Activated T-cell treated with anti-CD3 and anti-CD28 coated beads for 48 hours (primary cell): ENCODE results near the gene ZMYND10.
A peak's percentile ranks its signal among the peaks of the same experiment; 100 is the strongest.

Experiments
- DNase-seq: peaks from one replicate; pipeline ENCODE4 v3.0.0-alpha.2; 2020; ENCODE audit warnings: low read depth

ZMYND10 gene

GRCh38 chr3:50345008-50345407 is 524 bp downstream of the ZMYND10 start:
- no peak for DNase-seq

GRCh38 chr3:50342813-50343633 is 2.5 kb downstream of the ZMYND10 start:
- no peak for DNase-seq

- no peak for DNase-seq
Measured at GRCh38 chr3:50341996-50342650, 3.4 kb downstream of the ZMYND10 start.

DNA sequence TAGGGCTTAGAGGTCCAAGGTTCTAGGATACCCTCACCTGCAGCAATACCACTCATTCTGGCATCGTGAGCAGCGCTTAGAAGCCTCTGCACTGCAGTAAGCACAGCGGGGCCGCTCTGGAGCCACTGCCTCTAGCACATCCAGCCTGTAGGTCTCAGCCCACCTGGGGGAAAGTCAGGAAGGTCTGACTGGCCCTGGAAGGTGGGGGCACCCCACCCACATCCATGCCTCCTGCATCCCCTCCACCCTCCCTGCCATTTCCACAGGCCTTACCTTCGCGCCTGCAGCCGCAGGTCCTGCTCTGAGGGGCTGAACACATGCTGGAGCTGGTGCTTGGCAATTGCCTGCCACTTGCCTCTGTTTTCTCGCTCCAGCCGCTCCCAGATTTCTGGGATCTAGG is 4.0 kb downstream of the ZMYND10 start:
- no peak for DNase-seq

GRCh38 chr3:50340448-50341329 is 4.8 kb downstream of the ZMYND10 start, which contains the start of gene RASSF1:
RASSF1 (minus strand) TSS chr3:50340836; CDS start chr3:50340805, 31 bp downstream.
- DNase-seq: peak; percentile 77

GRCh38 chr3:50340147-50340447 is 5.4 kb downstream of the ZMYND10 start:
- no peak for DNase-seq

GRCh38 chr3:50339485-50340146 is 5.9 kb downstream of the ZMYND10 start:
- no peak for DNase-seq

DNA sequence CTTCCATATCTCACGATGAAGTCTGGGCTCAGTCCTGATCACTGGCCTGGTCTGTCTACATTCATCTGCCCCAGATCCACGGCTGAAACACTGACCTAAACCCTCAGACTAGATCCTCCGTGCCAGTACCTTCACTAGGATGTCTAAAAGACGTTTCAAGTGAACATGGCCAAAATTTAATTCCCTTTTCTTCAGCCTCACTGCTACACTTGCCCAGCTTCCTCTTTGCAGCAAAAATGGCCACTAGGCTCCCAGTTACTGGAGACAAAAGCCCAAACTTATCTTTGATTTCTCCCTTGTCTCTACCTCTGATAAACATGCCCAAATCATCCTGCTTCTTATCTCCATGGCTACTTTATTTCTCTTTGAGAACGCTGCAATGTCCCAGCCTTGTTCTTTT is 6.6 kb downstream of the ZMYND10 start:
- no peak for DNase-seq

- DNase-seq: peak; percentile 96
Measured at GRCh38 chr3:50337175-50337861, 8.2 kb downstream of the ZMYND10 start.

GRCh38 chr3:50336452-50337174 is 8.9 kb downstream of the ZMYND10 start:
- DNase-seq: no peak

DNA sequence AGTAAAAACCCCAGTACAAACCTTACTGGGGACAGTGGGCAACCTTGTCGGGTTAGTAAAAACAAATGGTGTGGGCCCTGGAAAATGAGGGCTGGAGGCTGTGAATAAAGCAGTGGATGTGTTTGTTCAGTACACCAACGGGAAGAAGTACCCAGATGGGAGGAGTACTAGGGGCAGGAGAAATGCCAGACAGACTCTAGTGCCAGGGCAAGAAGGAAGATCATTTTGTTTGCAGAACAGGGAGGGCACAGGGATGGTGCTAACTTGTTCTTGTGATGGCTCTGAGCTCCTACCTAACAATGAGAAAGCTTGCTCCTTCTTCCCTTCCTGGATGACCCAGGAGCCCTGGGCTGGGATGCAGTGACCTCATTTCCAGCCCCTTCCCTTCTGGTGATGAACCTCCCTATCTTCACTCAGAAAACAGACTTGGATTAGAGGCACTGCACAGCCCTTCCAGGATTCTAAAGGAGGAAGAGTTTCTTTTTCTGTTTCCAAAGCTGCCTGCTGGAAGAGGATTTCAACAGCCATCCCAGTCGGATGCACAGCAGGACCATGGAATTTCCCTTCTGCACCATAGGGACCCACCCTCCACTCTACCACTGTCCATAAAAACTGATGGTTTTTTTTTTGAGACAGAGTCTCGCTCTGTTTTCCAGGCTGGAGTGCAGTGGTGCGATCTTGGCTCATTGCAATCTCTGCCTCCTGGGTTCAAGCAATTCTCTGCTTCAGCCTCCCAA is 11.0 kb downstream of the ZMYND10 start:
- DNase-seq: no peak

- no peak for DNase-seq
Measured at GRCh38 chr3:50333744-50334328, 11.7 kb downstream of the ZMYND10 start.

DNA sequence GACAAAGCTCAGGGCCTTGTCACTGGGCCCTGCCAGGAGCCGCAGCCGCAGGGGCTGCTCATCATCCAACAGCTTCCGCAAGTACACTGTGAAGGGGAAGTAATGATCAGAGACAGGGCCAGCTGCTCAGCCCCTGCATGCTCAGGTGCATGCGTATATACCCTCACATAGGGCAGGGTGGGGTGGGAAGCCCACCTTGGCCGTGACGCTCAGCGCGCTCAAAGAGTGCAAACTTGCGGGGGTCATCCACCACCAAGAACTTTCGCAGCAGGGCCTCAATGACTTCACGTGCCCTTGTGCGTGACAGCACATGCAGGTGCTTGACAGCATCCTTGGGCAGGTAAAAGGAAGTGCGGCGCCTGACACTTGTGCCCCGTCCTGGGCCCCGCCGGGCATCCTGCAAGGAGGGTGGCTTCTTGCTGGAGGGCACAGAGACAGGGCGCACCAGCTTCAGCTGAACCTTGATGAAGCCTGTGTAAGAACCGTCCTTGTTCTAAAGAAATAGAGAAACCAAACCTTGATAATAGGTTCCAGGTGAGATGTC is 14.1 kb downstream of the ZMYND10 start:
- DNase-seq: no peak

DNA sequence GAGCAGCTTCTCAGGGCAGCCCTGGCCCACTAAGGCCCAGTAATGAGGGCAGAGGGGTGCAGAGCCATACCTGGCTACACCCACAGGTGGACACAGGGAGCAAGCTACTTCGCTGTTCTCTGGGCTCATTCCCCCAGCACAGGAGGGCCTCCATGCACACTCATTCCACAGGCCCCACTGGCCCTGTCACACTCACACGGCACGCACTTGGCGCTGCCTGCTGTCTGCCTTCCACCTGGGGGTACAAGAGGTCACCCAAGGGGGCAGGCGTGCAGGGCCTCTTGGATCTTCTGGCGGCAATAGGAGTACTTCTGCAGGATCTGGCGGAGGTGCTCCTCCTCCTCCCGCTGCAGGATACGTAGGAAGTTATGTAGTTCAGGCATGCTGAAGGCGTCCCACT is 15.2 kb downstream of the ZMYND10 start:
- DNase-seq: no peak

DNA sequence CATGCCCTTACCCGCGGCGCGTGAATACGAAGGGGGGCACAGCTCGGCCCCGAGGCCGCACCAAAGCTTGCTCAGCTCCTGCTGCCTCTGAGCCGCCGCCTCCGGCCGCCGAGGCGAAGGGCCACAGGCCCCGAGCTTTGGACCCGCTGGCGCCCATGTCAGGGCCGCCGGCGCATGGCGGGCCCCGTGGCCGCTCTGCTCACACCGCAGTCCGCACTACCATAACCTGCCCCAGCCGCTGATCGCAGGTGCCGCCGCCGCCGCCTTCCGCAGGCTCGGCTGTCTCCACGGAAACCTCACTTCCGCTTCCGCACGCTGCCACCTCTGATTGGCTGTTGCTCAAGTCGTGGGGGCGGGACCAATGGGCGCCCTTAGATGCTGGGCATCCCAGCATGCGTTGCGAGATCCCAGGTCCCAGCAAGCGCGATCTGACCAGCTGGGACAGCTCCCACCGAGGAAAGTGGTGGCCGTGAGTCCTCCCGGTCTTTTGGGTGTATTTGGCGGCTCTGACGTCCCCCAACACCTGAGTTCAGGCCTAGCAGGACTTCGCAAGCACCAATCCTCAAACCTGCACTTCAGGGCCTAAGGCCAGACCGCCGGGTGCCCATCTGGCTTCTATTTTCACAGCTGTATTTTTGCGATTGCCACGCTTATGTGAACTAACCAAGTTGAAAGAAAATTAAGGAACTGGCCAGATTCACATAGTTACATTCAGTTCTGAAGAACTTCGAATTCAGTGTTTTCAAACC is 17.4 kb downstream of the ZMYND10 start, which contains the start of gene TUSC2:
Gene TUSC2, minus strand, starts transcription at position 281 of the 749 bp plus-strand sequence. Its CDS starts 124 bp downstream, at position 157.
- peak; percentile 93 for DNase-seq

DNA sequence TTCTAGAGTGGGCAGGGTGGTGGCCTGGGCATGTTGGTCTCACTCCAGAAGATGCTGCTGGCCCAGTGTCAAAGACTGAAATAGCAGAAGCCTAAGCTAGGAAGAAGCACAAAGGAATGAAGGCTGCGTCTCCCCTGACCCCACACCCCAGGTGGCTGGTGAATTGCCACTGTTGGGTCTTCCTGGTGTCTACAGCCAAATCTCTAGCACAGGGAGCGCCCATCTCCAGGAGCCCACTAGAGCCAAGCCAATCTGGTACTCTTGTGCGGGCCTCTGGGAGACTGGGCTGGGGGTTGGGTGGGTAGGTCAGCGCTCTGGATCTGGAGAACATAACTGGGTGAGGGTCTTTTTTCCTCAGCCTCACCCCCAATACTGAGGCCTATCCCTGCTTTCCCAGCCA is 18.4 kb downstream of the ZMYND10 start:
- no peak for DNase-seq

- no peak for DNase-seq
Measured at GRCh38 chr3:50326182-50326541, 19.4 kb downstream of the ZMYND10 start.

- DNase-seq: no peak
Measured at GRCh38 chr3:50325497-50326181, 19.9 kb downstream of the ZMYND10 start.
